C1 segment of cervical spinal cord (tissue), 14 donors: ENCODE measurements around the gene PLK5.
A peak's percentile ranks its signal among the peaks of the same experiment; 100 is the strongest.
"Not testable (repeated sequence)": the region's sequence is repeated elsewhere in the genome, so short reads cannot be mapped to it uniquely, and the experiment has no call there.

Experiments
- DNase-seq, 14 donors: peaks; one replicate each; lab custom pipeline; 2025; lab: John Stamatoyannopoulos, UW

Gene PLK5, protein sequence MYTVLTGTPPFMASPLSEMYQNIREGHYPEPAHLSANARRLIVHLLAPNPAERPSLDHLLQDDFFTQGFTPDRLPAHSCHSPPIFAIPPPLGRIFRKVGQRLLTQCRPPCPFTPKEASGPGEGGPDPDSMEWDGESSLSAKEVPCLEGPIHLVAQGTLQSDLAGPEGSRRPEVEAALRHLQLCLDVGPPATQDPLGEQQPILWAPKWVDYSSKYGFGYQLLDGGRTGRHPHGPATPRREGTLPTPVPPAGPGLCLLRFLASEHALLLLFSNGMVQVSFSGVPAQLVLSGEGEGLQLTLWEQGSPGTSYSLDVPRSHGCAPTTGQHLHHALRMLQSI

DNA sequence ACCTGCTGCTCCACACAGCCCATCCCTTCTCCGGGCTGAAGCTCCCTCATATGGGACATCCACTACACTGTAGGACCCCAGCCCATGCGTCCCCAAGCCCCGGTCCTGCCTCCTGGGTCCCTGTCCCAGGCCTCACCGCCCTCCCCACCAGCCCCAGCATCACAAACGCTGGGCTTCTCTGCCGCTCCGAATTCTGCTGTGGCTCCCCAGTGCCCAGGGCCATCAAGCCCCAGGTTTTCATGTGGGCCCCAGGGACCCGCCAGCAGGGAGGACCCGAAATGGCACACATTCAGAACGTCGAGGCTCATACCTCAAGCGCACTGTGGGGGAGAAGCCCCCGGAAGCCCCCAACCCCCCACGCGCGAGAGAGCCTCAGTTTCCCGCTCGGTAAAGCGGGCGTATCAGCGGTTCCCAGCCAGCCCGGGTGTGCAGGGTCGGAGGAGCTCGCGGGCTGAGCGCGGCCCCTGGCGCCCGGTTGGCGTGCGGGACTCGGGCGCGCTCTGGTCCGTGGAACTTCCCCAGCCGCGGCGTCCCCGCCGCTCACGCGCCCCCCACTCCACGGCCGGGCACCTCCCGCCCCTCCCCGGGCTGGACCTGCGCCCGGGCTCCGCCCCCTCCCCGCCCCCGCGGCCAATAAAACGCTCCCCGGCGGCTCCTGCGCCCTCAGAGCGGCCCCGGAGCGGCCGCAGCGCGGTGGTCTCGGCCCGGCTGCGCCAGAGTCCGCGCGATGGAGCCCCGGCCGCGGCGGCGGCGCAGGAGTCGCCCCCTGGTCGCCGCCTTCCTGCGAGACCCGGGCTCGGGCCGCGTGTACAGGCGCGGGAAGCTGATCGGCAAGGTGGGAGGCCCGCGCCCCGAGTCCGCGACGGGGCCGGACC lies at the start of gene PLK5:
Gene PLK5, plus strand, starts transcription at position 666 of the 875 bp plus-strand sequence. CDS start 2,920 bp downstream, outside the sequence.
- peak in 1 of 14 donors; percentile 20 for DNase-seq

DNA sequence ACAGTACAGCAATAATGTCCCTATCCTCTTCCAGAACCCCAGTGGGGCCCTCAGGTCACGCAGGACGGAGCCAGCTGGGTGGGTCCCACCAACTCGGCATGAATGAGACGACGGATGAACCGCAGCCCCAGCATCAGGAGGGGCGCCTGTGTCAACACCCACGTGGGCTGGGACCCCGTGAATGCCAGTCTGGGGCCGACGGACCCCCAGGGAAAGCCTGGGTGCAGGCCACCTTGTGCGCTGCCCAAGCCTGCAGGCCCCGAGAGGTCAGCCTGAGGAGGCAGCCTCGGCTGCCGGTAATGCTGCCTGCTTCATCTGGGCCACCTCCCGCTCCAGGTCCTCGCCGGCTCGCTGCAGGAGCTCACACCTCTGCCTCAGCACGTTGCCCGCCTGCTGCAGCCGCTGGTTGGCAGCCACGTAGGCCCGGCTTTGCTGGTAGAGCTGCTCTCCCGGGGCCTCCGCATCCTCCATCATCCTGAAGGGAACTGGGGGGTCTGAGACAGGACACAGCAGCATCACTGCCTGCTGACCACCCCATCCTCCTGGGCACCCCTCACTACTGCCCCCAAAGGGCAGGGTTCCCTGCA lies 49.0 kb upstream of the PLK5 start:
- DNase-seq: no peak

DNA sequence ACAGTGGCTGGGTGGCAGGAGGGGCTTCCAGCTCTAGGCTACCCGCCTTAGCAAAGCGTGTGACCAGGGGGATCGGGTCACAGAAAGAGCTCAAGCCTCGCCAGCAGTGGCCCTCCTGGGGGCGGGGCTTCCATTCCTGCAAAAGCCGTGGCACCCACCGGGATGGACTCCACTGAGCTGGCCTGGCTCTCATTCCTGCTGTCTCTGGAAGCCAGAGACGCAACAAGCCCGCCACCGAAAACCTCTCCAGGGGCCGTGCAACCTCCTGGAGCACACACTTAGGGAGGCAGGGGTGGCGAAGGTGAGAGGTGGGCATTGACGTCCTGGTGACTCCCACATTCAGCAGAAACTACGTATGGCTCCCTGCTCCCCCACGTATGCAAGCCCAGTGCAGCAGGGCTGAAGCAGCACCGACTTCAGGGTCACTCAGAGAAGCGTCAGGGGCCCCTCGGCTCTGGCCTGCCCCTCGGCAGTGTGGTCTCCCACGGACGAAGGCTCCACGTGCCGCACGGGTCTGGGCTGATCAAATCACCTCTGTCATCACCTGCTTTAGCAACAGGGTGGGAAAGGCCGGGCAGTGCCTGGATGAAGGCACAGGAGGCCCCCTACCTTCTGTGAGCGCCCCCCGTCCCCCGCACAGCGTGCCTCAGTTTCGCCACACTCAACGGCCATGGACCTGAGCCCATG lies 48.0 kb upstream of the PLK5 start:
- no peak for DNase-seq

DNA sequence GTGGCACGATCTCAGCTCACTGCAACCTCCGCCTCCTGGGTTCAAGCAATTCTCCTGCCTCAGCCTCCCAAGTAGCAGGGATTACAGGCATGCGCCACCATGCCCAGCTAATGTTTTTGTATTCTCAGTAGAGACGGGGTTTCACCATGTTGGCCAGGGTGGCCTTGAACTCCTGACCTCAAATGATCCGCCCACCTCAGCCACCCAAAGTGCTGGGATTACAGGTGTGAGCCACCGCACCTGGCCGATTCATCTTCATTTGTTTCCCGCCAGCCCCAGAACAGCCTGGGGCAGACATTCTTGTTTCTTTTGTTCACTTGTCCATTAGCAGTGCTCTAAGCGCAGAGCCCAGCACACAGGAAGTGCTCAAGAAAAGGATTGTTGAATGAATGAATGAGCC lies 46.8 kb upstream of the PLK5 start:
- not testable (repeated sequence) for DNase-seq

DNA sequence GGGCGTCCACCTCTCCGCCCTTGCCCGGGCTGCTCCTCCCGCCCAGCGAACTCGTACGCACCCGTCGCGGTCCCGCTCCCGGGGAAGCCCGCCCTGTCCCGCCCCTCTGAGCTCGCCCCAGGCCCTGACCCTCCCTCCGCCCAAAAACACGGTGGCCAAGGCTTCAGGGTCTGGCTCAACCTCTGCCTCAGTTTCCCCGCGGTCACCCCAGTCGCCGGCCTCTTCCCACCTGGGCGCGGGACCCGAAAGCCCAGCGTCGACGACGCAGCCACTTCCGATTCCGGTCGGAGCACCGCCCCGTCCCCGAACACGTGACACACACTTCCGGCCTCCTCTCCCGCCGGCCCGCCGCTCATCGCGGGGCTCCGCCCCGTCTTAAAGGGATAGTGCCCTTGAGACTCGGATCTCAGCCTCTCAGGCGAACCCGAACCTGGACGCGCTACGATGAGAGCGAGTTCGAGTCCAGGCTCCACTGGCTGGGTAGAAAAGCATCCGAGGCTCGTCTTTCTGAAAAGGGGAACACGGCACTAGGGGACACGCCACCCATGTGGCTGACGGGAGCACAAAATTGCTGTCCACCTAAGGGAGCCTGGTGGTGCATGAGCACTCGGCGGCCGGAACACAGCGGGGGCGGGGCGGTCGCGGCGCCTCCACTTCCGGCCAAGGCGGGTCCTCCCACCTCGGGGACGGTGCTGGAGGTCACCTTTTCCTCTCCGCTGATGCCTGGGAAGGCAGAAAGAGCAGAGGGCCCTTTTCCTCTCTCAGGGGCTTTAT lies 44.8 kb upstream of the PLK5 start, which contains the start of gene C19orf25:
Gene C19orf25, minus strand, starts transcription at position 282 of the 774 bp plus-strand sequence. CDS start 312 bp downstream, outside the sequence.
- DNase-seq: peak; percentile 43 to 91 (median 86)

DNA sequence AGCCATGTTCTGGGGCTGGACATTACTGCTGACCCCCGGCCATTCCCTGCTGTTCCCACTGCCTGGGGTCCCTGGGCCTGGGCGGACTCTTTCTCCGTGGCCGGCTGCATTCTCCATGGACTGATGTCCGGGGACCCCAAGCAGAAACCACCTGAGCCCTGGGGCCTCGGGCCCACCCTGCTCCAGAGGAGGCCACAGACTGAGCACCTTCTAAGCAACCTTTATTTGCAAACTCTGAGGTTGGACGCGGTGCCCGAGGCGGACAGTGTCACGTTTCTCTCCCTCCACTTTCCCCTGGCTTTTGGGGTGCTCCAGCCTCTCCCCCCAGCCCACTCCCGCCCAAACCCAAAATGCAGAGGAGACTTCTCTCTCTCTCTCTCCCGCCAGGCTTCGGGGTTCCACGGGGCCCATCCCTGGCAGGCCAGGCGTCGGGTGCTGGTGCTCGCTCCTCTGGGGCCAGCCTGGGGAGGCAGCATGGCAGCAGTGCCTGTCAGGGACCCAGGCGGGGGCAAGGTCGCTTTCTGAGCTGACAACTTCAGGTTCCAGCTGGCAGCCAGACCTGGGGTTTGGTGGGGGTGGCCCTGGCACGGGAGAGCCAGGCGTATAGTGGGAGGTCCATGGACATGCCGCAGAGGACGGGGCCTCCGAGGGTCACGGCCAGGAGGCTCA lies 42.5 kb upstream of the PLK5 start:
- no peak for DNase-seq

DNA sequence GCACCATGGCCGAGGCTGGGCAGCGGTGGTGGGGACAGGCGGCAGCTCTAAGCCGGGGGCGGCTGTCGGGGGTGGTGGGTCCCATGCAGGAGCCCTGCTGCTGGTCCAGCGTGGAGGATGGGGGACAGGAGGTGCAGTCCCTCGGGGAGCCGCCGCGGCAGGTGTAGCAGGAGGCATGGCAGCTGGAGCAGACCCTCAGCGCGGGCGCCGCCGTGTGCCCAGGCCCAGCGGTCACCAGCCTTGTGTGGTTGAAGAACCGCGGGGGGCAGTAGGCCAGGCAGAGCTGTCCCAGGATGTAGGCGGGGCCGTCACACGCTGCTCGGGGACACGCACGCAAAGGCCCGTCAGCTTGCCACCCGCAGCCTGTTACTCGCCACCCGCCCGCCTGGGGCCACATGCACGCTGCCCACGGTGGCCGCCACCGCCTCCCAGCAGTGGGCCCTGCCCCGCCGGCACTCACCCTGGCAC lies 42.0 kb upstream of the PLK5 start:
- no peak for DNase-seq

DNA sequence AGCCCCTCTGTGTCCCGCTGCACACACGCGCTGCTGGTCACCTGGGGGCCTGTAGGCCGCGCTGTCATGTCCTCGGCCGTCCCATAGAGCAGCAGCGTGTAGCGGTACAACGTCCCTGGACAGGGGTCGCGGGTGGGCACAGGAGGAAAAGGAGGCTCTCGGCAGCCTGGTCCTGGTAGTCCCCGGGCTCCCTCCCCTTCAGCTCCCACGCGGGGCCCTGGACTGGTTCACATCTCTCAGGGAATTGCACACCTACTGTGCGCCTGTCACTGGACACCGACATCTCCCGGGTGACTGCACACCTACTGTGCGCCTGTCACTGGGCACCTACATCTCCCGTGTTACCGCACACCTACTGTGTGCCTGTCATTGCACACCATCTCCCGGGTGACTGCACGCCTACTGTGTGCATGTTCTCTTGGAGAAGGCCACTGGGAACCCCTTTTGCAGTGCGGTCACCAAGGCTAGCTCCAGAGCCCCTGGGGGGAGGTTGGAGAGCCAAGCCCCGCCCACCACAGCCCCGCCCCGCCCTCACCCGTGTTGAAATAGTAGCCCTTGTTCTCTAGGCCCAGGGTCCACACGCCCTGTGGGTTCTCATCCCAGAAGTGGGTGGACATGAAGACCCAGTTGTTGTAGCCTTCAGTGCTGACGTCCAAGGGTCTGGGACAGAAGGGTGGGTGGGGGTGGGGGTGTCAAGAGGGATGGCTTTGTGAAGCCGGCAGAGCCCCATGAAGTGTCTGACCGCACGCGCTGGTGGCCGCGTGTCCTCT lies 41.3 kb upstream of the PLK5 start:
- DNase-seq: no peak

DNA sequence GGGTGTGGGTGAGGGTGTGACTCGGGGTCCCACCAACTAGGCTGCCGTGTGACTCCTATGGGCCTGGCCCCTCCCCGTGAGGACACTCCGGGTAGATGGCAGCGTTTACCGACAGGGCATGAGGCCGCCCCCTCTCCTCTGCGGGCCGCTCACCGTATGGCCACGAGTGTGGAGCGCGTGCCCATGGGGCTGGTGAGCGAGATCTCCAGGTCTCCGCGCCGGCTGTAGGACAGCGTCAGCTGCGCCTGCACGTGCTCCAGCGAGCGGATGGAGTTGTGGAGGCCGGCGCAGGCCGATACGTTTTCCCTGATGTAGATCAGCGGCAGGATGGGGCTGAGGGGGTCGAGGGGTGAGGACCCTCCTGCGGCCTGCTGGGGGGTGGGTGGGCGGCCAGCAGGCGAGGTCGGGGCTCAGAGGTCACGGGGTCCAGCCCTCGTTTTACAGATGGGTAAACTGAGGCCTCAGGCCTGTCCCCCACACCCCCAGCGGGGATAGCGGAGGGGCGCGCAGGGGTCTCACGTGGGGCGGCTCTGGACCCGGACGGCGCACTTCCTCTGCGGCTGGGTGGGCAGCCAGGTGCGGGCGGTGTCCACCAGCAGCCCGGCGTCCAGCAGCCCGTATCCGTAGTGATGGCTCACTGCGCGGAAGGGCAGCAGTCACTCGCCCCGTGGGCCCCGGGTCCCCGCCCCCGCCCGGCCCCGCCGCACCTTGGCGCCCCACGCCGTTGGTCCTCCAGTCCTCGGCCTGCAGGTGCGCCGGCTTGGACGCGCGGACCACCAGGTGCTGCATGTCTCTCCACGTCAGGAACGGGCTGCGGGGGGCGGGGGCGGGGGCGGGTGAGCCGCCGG lies 40.5 kb upstream of the PLK5 start:
- no peak for DNase-seq

DNA sequence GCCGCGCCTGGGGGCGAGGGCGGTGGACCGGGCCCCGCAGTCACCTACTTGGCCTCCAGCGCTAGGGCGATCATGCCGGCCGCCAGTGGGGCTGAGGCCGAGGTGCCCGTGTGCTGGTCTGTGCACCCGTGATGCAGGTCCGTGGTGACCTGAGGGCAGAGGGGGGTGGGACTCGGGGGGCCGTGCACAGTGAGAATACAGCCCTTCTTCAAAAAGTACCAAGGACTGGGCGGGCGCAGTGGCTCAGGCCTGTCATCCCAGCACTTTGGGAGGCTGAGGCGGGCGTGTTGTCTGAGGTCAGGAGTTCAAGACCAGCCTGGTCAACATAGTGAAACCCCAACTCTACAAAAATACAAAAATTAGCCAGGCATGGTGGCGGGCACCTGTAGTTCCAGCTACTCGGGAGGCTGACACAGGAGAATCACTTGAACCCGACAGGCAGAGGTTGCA lies 39.9 kb upstream of the PLK5 start:
- no peak for DNase-seq

DNA sequence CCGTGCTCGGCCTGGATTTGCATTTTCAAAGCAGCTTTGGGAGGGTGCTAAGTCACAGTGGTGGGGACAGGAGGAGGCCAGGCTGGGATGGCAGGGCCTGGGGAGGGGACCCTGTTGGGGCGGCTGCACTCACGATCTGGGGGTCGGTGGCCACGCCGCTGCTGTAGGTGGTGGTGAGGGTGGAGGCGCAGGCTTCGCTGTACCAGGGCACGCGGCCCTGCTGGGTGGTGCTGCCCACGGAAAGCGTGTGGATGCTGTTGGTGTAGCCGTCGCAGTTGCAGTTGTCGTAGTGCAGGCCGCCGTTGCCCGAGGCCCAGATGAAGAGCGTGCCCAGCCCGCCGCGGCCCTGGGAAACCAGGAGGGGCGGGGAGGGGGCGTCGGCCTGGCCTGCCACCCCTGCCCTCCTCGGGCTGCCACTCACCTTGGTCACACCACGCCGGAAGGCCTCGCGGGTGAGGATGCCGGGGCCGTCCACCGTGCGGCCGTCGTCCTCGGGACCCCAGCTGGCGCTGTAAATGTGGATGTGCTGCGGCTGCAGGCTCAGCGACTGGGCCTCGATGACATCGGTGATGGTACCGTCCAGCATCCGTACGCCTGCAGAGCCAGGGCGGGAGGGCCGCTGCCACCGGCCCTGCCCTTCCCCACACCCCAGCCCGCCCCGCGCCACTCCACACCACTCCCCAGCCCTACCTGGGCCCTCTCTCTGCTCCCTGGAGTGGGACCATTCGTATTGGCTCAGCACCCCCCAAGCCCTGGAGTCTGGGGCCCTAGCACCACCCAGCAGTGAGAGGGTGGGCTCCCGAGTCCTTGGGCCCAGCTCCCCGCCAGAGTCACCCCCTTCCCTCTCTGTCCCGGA lies 36.9 kb upstream of the PLK5 start:
- no peak for DNase-seq

DNA sequence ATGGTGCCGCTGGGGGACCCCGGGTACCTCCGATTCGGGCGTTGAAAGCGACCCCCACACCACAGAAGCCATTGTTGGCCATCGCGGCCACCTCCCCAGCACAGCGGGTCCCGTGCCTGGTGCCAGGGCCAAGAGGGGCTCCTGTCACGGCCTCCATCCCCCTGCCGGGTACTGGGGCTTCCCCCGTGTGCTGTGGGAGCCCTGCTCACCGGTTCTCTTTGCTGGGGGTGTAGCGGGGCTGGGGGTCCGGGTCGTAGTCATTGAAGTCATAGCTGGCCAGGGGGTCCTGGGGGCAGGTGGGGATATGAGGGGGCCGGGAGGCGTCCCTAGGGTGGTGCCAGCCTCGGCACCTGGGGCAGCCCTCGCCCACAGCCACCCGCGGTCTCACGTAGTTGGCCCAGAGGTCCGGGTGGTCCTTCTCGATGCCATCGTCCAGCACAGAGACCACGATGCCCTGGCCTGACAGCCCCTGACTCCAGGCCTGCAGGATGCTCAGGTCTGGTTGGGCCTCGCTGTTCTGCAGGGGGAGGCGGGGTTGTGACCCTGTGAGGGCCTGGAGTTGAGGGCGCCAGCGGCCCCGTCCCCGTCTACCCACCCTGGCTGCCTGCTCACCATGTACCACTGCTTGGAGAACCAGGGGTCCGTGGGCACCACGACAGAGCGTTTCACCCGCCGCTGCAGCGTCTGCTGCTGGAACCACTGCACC lies 36.1 kb upstream of the PLK5 start:
- no peak for DNase-seq

DNA sequence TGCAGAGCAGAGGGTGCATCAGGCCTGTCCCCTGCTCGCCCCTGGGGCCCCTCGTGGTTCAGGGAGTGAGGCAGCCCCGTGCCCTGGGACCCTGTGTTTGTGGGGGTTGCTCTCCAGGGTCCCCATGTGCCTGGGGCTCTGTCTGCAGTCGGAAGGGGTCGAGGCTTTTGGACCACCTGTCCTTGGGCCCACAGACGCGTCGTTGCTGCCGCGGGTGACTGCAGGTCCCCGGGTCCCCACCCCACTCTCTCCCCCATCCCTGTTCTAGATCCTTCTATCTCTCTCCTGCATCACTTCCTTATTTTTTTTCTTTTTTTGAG lies 35.6 kb upstream of the PLK5 start:
- DNase-seq: no peak

DNA sequence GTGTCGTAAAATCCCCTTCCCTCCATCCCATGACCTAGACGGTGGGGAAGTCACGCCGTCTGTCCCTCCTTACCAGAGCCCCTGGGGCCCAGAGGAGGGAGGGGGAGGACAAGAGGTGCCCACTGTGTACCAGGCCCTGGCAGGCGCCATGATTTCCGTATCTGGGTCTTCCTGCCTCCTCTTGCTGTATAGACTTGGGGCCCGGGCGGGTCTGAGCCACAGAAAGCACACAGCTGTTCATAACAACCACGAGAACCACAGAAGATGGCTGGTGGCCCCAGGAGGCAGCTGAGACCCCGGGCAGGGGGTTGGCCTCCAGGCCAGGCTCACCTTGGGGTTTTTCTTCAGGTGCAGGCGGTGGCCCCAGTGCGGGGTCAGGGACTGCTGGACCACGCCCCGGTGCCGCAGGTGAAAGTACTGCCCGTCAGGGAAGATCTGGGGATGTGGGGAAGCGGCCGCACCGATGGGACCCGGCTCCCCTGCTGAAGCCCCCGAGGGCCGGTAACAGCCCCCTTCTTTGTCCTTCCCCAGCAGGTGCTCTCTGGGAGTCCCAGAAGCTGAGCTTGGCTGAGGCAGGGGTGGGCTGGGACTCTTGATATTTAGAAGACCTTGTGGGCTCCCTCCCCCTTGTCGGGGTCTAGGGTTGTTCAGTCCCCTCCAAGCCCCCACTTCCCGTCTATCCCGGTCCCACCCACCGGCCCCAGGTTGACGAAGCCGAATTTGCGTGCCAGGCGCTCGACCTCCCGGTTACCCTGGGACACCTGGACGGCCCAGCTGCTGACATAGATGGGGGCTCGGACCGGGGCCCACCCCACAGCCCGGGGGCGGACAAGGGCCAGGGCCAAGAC lies 34.2 kb upstream of the PLK5 start:
- no peak for DNase-seq

DNA sequence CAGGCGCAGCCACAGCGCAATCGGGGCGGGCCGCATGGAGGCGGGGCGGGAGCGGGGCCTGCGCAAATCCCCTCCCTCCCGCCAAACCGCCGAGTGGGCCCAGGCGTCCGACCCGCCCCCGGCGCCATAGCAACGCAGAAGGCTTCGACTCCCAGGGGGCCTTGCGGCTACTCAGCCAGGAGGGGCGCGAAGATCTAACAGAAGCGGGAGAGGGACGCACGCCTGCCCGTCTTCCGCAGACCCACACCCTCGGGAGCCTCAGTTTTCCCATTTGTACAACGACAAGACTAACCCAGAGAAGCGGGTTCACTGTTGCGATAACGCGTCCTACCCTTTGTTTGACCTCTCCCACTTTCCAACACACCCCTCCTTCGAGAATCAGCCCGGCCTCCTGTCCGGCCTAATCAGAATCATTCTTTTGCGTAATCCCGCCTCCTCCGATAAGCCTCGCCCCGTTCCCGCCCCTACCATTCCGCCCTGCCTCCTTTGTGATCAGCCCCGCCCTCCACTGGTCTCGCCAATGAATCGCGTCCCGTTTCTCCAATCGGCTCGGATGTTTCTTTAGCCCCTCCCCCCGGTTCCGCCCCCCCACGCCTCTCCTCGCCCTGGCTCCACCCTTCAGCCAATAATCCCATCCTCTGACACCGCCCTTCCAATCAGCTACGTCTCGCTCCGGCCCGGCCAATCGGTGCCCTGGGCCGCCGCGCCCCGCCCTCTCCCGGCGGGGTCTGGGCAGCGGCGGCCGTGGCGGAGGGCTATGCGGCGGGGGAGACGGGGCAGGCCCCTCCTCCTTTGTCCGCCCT lies 33.4 kb upstream of the PLK5 start, which contains the start of gene PCSK4:
Gene PCSK4, minus strand, starts transcription at position 40 of the 803 bp plus-strand sequence. Its CDS starts 4 bp downstream, at position 36.
- DNase-seq: peak; percentile 73 to 100 (median 99)
